ENCODE data around the gene RIMBP3C. TPM values are rescaled to one million over a fixed set of nuclear protein-coding genes. Genes with fewer than 3 reads are reported as not detected.
"Not testable (repeated sequence)": the region's sequence is repeated elsewhere in the genome, so short reads cannot be mapped to it uniquely, and the experiment has no call there.

Gene RIMBP3C
- total RNA-seq, 1 experiment from 2014 or later: 1.9 TPM

DNA sequence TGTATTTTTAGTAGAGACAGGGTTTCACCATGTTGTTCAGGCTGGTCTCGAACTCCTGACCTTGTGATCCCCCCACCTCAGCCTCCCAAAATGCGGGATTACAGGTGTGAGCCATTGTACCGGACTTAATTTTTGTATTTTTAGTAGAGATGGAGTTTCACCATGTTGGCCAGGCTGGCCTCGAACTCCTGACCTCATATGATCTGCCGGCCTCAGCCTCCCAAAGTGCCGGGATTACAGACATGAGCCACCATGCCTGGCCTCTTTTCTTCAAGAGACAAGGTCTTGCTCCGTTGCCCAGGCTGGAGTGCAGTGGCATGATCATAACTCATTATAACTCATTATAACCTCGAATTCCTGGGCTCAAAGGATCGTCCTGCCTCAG lies 29.4 kb upstream of the RIMBP3C start:
- CTCF ChIA-PET; H3K36me3 ChIP-seq (ENCODE audit: insufficient read depth, low read length, poor library complexity, severe bottlenecking); H3K27ac ChIP-seq (ENCODE audit: low read depth, low read length, poor library complexity, severe bottlenecking); H3K4me3 ChIP-seq (ENCODE audit: low read depth, low read length, poor library complexity, severe bottlenecking); DNase-seq (ENCODE audit: low spot score); H3K9me3 ChIP-seq (ENCODE audit: low read depth, low read length, poor library complexity, severe bottlenecking); H3K4me1 ChIP-seq (ENCODE audit: insufficient read depth, low read length, poor library complexity, severe bottlenecking); H3K27me3 ChIP-seq (replicated peaks; ENCODE audit: insufficient read depth, low read depth, low read length, poor library complexity); POLR2A ChIA-PET (ENCODE audit: low non-redundant PET); BruUV-seq (replicated peaks): not testable (repeated sequence)
- intact Hi-C loops (cut with micrococcal nuclease; ENCODE audit: unreplicated experiment): loop anchor here (5.0 kb wide), 1 partner anchor 37 kb away; no protein-coding TSS in a partner anchor

DNA sequence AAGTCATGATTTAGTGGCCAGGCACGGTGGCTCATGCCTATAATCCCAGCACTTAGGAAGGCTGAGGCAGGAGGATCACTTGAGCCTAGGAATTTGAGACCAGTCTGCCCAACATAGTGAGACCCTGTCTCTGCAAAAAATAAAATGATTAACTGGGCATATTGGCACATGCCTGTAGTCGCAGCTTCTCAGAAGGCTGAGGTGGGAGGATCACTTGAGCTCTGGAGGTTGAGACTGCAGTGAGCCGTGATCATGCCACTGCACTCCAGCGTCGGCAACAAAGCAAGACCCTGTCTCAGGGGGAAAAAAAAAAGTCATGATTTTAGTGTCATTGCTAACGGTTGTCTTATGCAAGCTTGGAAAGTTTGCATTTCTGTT lies 28.2 kb upstream of the RIMBP3C start:
- ChIA-PET CTCF (no interaction called here), POLR2A (ENCODE audit: low non-redundant PET) (no interaction called here)
- BruUV-seq (replicated peaks): no TSS peak
- no peaks in the 10 kb centered on the region for H3K36me3 ChIP-seq (ENCODE audit: insufficient read depth, low read length, poor library complexity, severe bottlenecking)
- DNase-seq (ENCODE audit: low spot score): no peak
- intact Hi-C loops (cut with micrococcal nuclease; ENCODE audit: unreplicated experiment): no loop called here
- H3K4me3 ChIP-seq (ENCODE audit: low read depth, low read length, poor library complexity, severe bottlenecking): no peak overlapping the region
- no peak overlapping the region for H3K27ac ChIP-seq (ENCODE audit: low read depth, low read length, poor library complexity, severe bottlenecking)
- TF ChIP-seq EZH2 (IDR thresholded peaks at IDR 0.05; ENCODE audit: borderline replicate concordance, low read depth, low read length, poor library complexity, severe bottlenecking): no peak
- TF ChIP-seq, protein P1, sequence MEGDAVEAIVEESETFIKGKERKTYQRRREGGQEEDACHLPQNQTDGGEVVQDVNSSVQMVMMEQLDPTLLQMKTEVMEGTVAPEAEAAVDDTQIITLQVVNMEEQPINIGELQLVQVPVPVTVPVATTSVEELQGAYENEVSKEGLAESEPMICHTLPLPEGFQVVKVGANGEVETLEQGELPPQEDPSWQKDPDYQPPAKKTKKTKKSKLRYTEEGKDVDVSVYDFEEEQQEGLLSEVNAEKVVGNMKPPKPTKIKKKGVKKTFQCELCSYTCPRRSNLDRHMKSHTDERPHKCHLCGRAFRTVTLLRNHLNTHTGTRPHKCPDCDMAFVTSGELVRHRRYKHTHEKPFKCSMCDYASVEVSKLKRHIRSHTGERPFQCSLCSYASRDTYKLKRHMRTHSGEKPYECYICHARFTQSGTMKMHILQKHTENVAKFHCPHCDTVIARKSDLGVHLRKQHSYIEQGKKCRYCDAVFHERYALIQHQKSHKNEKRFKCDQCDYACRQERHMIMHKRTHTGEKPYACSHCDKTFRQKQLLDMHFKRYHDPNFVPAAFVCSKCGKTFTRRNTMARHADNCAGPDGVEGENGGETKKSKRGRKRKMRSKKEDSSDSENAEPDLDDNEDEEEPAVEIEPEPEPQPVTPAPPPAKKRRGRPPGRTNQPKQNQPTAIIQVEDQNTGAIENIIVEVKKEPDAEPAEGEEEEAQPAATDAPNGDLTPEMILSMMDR (conservative IDR thresholded peaks at IDR 0.05; ENCODE audit: low read depth, low read length): no peak
- H3K27me3 ChIP-seq (replicated peaks; ENCODE audit: insufficient read depth, low read depth, low read length, poor library complexity): no peaks in the 10 kb centered on the region
- H3K4me1 ChIP-seq (ENCODE audit: insufficient read depth, low read length, poor library complexity, severe bottlenecking): peaks cover 9% of the 10 kb centered on the region
- H3K9me3 ChIP-seq (ENCODE audit: low read depth, low read length, poor library complexity, severe bottlenecking): no peaks in the 10 kb centered on the region

DNA sequence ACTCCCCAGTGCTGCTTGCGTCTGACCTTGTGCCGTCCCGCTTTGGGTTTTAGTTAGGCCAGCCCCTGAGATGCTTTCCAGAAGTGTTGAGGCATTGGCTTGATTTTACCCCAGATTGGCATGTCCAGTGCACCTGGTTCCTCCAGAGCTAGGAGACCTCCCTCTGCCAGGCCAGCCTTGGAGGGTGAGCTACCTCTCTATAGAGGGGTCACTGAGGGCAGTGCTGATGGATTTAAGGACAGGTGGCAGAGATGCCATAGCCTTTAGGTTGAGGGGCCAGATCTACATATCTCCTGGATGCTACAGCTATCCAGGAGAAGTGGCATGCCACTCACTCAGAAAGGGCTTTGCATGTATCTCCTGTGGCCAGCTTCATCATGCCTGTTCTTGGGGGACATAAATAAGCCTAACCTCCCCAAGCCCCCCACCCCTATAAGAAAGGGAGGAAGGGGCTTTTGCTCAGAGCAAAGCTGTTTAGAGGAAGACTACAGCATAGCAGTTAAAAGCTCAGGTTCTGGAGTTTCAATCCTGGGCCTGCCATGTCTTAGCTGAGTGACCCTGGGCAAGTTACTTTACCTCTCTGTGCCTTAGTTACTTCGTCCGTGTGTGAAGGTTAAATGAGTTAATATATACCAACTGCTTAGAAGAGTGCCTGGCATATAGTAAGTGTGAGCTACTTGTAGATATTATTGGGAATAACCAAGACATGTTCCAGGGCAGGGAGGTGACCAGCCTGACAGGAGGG lies 22.7 kb upstream of the RIMBP3C start:
- DNase-seq (ENCODE audit: low spot score): no peak
- TF ChIP-seq EZH2 (IDR thresholded peaks at IDR 0.05; ENCODE audit: borderline replicate concordance, low read depth, low read length, poor library complexity, severe bottlenecking): no peak
- TF ChIP-seq, protein P1 (conservative IDR thresholded peaks at IDR 0.05; ENCODE audit: low read depth, low read length): no peak
- Histone ChIP-seq H3K4me3 (ENCODE audit: low read depth, low read length, poor library complexity, severe bottlenecking) (no peak overlapping the region), H3K4me1 (ENCODE audit: insufficient read depth, low read length, poor library complexity, severe bottlenecking) (peaks cover 19% of the 10 kb centered on the region), H3K27ac (ENCODE audit: low read depth, low read length, poor library complexity, severe bottlenecking) (no peak overlapping the region), H3K27me3 (replicated peaks; ENCODE audit: insufficient read depth, low read depth, low read length, poor library complexity) (no peaks in the 10 kb centered on the region), H3K36me3 (ENCODE audit: insufficient read depth, low read length, poor library complexity, severe bottlenecking) (no peaks in the 10 kb centered on the region), H3K9me3 (ENCODE audit: low read depth, low read length, poor library complexity, severe bottlenecking) (no peaks in the 10 kb centered on the region)
- no TSS peak for BruUV-seq (replicated peaks)
- intact Hi-C loops (cut with micrococcal nuclease; ENCODE audit: unreplicated experiment): no loop called here
- ChIA-PET POLR2A (ENCODE audit: low non-redundant PET) (interaction anchor here (0.6 kb wide), 1 partner anchor 246 kb away, joined by 5 read pairs; no protein-coding TSS in a partner anchor), CTCF (no interaction called here)

DNA sequence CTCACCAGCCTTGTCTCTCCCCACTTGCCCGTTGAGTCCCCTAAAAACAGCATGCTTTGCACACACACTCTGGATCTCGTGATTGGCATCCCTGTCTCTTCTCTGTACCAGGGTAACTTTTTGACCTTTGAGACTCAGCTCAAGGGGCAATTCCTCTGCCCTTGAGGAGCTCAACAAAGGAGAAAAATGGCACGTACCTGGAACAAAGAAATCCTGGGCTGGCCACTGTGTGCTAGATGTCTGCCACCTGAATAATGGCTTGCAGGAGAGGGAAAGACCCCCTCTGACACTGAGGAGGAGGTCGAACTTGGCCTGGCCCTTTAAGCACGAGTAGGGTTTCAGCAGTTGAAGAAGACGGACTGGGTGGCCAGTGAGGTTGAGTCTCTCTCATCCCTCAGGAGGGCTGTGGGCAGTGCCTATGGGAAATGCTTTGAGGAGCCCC lies 22.1 kb upstream of the RIMBP3C start:
- H3K27me3 ChIP-seq (replicated peaks; ENCODE audit: insufficient read depth, low read depth, low read length, poor library complexity): no peaks in the 10 kb centered on the region
- no peaks in the 10 kb centered on the region for H3K36me3 ChIP-seq (ENCODE audit: insufficient read depth, low read length, poor library complexity, severe bottlenecking)
- H3K4me1 ChIP-seq (ENCODE audit: insufficient read depth, low read length, poor library complexity, severe bottlenecking): peaks cover 19% of the 10 kb centered on the region
- no peak overlapping the region for H3K27ac ChIP-seq (ENCODE audit: low read depth, low read length, poor library complexity, severe bottlenecking)
- BruUV-seq (replicated peaks): no TSS peak
- CTCF ChIA-PET: no interaction called here
- no peak overlapping the region for H3K4me3 ChIP-seq (ENCODE audit: low read depth, low read length, poor library complexity, severe bottlenecking)
- POLR2A ChIA-PET (ENCODE audit: low non-redundant PET): no interaction called here
- TF ChIP-seq, protein P1 (conservative IDR thresholded peaks at IDR 0.05; ENCODE audit: low read depth, low read length): no peak
- TF ChIP-seq EZH2 (IDR thresholded peaks at IDR 0.05; ENCODE audit: borderline replicate concordance, low read depth, low read length, poor library complexity, severe bottlenecking): no peak
- intact Hi-C loops (cut with micrococcal nuclease; ENCODE audit: unreplicated experiment): no loop called here
- H3K9me3 ChIP-seq (ENCODE audit: low read depth, low read length, poor library complexity, severe bottlenecking): no peaks in the 10 kb centered on the region
- DNase-seq (ENCODE audit: low spot score): no peak
